ENCODE data around the gene BRCA2. TPM values are rescaled to one million over a fixed set of nuclear protein-coding genes. Genes with fewer than 3 reads are reported as not detected.
A peak's percentile ranks its signal among the peaks of the same experiment; 100 is the strongest.

Gene BRCA2
- total RNA-seq, 1 donor from 2014 or later = 1.3 TPM

DNA sequence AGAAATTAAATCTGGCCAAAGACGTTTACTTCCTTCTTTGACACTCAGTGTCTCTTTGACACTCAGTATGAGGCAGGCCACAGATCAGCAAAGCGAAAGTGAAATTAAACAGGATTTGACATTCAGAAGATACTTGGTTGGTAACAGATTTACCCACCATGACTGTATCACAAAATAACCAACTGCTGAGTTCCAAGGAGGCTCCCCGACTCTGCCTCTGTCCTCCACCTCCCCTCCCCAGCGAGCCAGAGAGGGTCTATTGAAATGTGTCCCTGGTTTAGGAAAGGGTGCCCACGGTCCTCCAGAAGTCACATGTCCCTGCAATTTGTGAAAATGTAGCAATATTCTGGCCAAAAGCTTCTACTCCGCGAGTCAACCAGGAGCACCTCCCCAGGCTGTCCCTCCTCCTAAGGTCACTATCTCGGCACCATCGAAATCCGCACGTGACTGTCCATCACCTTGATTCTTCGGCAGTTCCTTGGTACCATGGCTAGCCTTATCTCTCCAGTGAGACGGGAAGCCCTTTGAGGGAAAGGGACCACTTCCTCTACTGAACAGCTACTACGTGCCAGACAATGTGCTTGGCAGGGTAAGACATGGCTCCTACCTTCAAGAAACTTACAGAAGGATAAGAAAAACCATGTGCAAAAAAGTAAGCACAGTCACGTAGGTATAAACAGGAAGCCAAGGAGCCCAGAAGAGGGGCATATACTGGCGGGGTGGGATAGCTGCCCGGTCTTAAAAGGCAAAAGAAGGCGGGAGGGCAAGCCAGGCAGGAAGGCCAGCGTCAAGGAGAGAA is 111.1 kb downstream of the BRCA2 start:
- intact Hi-C loops (cut with DNase I) = no loop called here
- no peak for DNase-seq (ENCODE audit: low spot score)

DNA sequence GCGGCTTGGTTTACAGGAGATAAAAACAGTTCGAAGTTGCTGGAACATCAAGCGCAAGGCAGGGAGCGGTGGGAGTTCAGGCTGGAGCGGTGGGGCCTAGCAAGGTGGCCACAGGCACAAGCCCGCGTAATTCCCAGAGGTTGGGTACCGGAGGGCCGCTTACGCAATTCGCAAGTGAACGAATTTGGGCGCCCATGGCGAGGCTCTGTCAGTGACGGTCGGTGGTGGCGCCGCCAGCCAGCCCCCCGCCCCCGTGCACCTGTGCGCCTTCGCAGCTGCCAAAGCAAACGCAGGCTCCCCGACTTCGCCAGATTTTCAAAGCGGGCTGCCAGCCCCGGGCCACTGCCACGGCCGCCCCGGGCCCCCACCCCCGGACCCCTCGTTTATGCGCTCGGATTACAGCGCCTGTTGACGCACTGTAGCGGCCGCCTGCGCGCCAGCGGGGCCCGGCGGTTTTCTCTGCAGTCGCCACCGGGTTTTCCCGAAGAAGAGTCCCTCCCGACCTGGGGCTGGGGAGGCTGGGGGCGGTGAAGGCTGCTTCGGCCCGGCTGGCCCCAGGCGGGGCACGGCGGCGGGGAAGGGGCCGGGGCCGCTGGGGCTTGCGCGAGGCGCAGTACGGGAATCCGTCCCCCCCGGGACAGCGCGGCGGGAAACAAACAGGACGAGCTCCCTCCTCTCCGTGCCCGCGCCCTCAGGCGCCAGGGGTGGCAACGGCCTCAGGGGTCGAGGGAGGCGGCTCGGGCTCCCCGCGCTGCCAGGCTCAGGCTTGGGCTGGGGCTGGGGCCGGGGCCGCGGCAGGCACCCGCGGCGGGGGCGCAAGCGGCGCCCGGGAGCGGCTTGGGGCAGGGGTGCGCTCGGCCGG is 111.9 kb downstream of the BRCA2 start:
- intact Hi-C loops (cut with DNase I) = no loop called here
- peak; percentile 80 for DNase-seq (ENCODE audit: low spot score)

- intact Hi-C loops (cut with DNase I) = no loop called here
- peak; percentile 88 for DNase-seq (ENCODE audit: low spot score)
These were observed 112.7 kb downstream of the BRCA2 start, which contains the start of gene N4BP2L1 for GRCh38 chr13:32427852-32428580. Gene N4BP2L1 (minus strand): TSS chr13:32428130. CDS start chr13:32428082, 48 bp downstream.

- intact Hi-C loops (cut with DNase I) = no loop called here
- DNase-seq (ENCODE audit: low spot score) = no peak
These were observed 113.5 kb downstream of the BRCA2 start for GRCh38 chr13:32428581-32429432.

DNA sequence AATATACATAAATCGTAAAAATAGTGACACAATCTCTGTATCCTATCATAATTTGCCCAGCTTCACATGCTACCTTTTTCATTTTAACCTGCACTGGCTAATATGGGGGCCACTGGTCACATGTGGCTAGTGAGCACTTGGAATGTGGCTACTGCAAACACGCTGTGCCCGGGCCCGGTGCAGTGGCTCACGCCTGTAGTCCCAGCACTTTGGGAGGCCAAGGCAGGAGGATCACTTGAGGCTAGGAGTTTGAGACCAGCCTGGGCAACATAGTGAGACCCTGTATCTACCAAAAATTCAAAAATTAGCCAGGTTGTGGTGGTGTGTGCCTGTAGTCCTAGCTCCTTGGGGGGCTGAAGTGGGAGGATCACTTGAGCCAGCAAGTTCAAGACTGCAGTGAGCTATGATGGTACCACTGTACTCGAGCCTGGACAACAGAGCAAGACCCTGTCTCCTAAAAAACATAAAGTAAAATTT is 114.2 kb downstream of the BRCA2 start:
- no peak for DNase-seq (ENCODE audit: low spot score)
- intact Hi-C loops (cut with DNase I) = no loop called here

- intact Hi-C loops (cut with DNase I) = no loop called here
- DNase-seq (ENCODE audit: low spot score) = no peak
These were observed 114.9 kb downstream of the BRCA2 start for GRCh38 chr13:32430018-32430747.

GRCh38 chr13:32431361-32431760 is 116.1 kb downstream of the BRCA2 start:
- intact Hi-C loops (cut with DNase I) = no loop called here
- DNase-seq (ENCODE audit: low spot score) = no peak

DNA sequence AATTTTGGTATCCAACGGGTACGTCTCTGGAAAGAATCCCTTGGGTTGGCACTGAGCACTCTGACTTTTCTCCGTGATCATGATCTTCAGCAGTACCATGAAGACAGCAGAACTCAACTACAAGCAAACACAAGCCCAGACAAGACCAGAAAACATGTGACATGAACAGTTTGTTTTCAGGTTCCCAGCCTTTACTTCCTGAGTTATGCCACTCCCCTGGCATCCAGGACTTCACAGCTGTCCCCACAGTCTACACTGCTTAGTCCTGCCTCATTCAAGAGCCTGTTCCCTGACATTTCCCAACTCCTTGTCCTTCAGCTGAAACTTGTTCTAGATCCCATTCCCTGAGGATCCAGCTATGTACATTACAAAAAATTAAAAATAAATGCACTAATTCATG is 117.5 kb downstream of the BRCA2 start:
- intact Hi-C loops (cut with DNase I) = no loop called here

DNA sequence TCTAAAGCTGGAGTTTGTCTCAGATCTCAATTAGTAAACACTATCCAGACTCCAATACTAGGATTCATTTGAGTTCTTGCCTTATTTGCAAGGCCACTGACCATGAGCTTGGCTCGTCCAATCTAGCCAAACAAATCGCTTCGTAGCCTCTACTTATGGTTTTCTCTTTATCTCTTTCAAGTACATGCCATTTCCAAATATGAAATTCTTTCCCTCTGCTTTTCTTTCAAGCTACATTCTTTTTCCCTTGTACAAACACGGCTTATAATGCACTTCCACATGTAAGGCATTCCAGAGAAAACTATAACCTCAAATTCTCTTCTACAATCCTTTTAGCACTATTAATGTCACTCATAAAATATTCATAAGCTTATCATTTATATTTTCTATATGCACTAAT is 123.6 kb downstream of the BRCA2 start:
- intact Hi-C loops (cut with DNase I) = no loop called here

More for the DNA sequence above, 117.5 kb downstream of the BRCA2 start:
- no peak for DNase-seq (ENCODE audit: low spot score)

DNA sequence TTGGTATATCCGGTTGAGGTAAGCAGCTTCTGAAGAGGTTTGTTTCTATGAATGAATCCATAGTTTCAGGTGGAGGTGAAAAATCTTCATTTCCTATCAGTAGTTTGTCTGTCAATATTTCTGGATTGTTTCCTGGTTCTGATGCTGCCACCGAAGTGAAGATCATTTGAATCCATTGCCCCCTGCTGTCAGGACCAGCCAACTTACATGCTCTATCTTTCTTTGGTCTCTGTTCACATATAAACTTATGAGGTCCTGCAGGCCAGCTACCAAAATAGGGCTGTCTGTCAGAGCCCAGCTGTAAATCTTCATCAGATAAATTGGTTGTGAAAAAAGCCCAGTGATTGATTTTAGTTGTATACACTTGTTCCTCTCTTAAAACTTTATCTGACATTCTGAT is 127.8 kb downstream of the BRCA2 start:
- no peak for DNase-seq (ENCODE audit: low spot score)
- intact Hi-C loops (cut with DNase I) = no loop called here

More for the DNA sequence above, 123.6 kb downstream of the BRCA2 start:
- DNase-seq (ENCODE audit: low spot score) = no peak

DNA sequence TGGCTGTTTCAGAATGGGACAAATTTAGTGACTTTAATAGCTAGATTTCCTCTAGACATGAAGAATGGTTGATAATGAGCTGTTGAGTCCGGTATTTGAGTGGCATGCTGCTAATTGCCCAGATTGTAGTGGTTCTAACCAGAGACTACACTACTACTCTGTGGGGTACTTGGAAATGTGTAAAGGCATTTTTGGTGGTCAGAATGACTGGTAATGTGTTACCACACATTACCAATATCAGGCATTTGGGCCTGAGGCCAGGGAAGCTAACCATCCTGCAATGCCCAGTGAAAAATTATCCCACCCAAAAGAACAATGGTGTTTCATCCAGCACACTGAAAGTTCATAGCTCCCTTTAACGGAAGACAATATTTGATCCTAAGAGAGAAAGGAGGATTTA is 130.2 kb downstream of the BRCA2 start:
- intact Hi-C loops (cut with DNase I) = no loop called here
- no peak for DNase-seq (ENCODE audit: low spot score)

DNA sequence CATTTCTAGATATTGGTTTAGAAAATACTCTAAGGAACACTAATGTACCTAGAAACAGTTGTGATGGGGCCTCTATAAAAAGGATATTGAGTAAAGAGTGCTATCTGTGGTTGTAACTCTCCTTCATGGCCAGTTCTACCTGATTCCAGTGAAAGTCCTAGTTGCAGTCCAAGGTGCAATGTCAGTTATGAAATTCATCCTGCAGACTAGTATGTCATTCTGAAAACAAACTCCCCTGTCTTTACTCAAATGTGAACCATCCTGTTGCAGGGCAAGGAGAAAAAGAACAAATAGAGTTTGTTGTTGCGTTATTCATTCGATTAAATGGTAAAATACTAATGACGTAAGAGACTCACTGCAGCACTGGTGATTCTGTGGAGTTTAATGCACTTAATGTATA is 130.9 kb downstream of the BRCA2 start:
- intact Hi-C loops (cut with DNase I) = no loop called here

DNA sequence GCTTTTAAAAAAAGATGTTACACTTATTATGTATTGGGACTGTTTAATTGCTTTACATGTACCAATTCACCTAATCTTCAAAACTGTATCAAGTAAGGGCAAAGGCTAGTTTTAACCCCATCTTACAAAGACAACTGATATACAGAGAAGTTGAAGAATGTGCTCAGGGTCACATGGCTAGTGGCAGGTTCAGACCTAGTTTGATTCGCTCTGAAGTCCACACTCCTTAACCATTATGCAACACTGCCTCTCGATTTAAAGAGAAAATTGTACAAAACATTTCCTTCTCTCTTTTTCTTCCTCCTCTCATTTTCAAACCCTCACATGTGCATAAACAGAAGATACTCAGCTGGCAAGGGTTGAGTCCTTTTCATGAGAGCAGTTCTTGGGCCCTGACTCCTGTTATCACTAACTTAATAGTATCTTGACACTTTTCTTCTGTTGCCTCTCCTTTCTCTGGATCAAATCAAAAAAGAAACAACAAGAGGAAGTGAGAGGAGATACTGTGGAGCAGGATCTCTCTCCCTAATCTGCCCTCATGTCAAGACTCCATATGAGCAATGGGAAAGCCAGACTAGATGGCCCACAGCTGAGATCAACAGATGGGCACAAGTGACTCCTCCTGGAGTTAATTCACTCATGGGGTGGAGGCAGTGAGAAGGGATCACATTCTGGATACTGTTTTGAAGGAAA is 131.6 kb downstream of the BRCA2 start:
- intact Hi-C loops (cut with DNase I) = no loop called here
- DNase-seq (ENCODE audit: low spot score) = no peak

More for the DNA sequence above, 130.9 kb downstream of the BRCA2 start:
- no peak for DNase-seq (ENCODE audit: low spot score)

DNA sequence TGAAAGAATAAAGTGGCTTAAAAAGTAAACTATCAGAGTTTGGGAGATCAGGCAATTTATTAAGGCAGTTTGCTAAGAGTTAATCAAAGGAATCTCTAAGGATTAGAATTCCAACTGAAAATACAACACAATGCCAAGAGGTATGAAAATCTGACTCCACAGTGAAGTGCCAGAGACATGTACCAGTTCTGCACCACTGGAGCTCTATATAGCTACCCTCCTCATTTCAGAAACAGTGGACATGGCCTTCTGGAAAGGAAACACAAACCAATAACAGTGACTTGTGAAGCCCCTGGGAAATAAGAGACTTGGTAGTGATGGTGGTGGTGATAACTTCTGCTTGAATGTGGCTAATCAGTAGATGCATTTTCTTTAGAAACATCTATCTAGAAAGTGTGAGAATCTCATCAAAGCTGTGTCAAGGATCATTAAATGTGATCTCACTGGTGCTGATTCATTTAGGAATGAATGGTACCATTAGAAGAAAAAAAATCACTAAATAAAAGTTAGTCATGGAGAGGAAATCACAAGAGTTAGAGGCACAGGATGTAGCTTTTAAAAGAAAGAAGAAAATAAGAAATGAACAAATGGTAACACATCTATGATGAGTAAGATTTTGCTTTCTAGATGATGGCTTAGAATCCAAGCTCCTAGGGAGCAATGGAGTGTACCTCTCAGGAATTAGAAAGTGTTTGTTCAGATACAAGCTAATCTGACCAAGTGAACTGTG is 132.8 kb downstream of the BRCA2 start:
- DNase-seq (ENCODE audit: low spot score) = no peak
- intact Hi-C loops (cut with DNase I) = no loop called here

DNA sequence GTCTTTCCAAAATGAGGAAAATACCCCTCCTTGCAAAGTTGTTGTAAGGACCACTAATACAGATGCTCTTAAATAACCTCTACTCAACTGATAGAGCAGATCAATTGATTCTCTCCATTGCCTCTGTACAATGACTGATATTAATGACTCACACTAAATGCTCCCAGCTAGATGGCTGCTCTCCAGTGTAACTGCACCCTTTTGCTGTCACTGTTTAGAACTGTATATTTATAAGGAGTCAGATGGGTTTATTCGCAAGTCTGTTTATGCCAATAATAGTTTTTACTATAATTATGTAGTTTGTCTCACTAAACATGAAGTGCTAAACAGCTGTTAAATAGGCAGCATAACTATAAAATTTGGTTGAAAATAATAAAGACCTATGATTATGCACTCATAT is 133.7 kb downstream of the BRCA2 start:
- intact Hi-C loops (cut with DNase I) = no loop called here
- DNase-seq (ENCODE audit: low spot score) = no peak

All from cardiac septum (tissue), 1 donor.